ENCODE data around the gene PCDHGC4. TPM values are rescaled to one million over a fixed set of nuclear protein-coding genes. Genes with fewer than 3 reads are reported as not detected.

The PCDHGC4 gene
- total RNA-seq, 2 donors from 2014 or later: not detected

- Mint-ChIP-seq H3K27me3 (ENCODE audit: low read depth) (peaks cover 69% of the 10 kb centered on the region), H3K9me3 (no peaks in the 10 kb centered on the region), H3K4me3 (no peak overlapping the region), H3K4me1 (ENCODE audit: low read depth) (peaks cover 6% of the 10 kb centered on the region), H3K36me3 (ENCODE audit: insufficient read depth in 2 of 2) (peaks cover 2% of the 10 kb centered on the region in 2 donors), H3K27ac (no peak overlapping the region)
- no peak for DNase-seq
- no peak for ATAC-seq (replicated peaks in 1 of 2)
These were observed 928 bp upstream of the PCDHGC4 start for GRCh38 chr5:141483902-141484301.

GRCh38 chr5:141484310-141484640 is 555 bp upstream of the PCDHGC4 start:
- H3K4me1 Mint-ChIP-seq (ENCODE audit: low read depth): peaks cover 6% of the 10 kb centered on the region
- H3K36me3 Mint-ChIP-seq (ENCODE audit: insufficient read depth in 2 of 2): peaks cover 2% of the 10 kb centered on the region in 2 donors
- ATAC-seq (replicated peaks in 1 of 2): no peak
- peaks cover 72% of the 10 kb centered on the region for H3K27me3 Mint-ChIP-seq (ENCODE audit: low read depth)
- H3K9me3 Mint-ChIP-seq: no peaks in the 10 kb centered on the region
- H3K27ac Mint-ChIP-seq: no peak overlapping the region
- no peak for DNase-seq
- peak overlapping the region; percentile 11 to 69 for H3K4me3 Mint-ChIP-seq

GRCh38 chr5:141485321-141486055 is 658 bp downstream of the PCDHGC4 start:
- Mint-ChIP-seq H3K4me1 (ENCODE audit: low read depth) (peaks cover 6% of the 10 kb centered on the region), H3K36me3 (ENCODE audit: insufficient read depth in 2 of 2) (peaks cover 2% of the 10 kb centered on the region in 2 donors), H3K27ac (no peak overlapping the region), H3K4me3 (peak overlapping the region; percentile 11 to 69), H3K27me3 (ENCODE audit: low read depth) (peaks cover 76% of the 10 kb centered on the region), H3K9me3 (no peaks in the 10 kb centered on the region)
- ATAC-seq (replicated peaks in 1 of 2) (no peak), DNase-seq (no peak)

GRCh38 chr5:141486091-141486490 is 1.3 kb downstream of the PCDHGC4 start:
- DNase-seq (no peak), ATAC-seq (replicated peaks in 1 of 2) (no peak)
- Mint-ChIP-seq H3K4me3 (no peak overlapping the region), H3K27me3 (ENCODE audit: low read depth) (peaks cover 82% of the 10 kb centered on the region), H3K9me3 (no peaks in the 10 kb centered on the region), H3K36me3 (ENCODE audit: insufficient read depth in 2 of 2) (peaks cover 2 to 4% of the 10 kb centered on the region in 2 donors), H3K4me1 (ENCODE audit: low read depth) (peaks cover 6% of the 10 kb centered on the region), H3K27ac (no peak overlapping the region)

GRCh38 chr5:141487131-141487530 is 2.3 kb downstream of the PCDHGC4 start:
- no peak overlapping the region for H3K27ac Mint-ChIP-seq
- DNase-seq (no peak), ATAC-seq (replicated peaks in 1 of 2) (no peak)
- H3K36me3 Mint-ChIP-seq (ENCODE audit: insufficient read depth in 2 of 2): peaks cover 2 to 4% of the 10 kb centered on the region in 2 donors
- peaks cover 89% of the 10 kb centered on the region for H3K27me3 Mint-ChIP-seq (ENCODE audit: low read depth)
- H3K4me1 Mint-ChIP-seq (ENCODE audit: low read depth): peaks cover 8% of the 10 kb centered on the region
- no peak overlapping the region for H3K4me3 Mint-ChIP-seq
- H3K9me3 Mint-ChIP-seq: no peaks in the 10 kb centered on the region

GRCh38 chr5:141488591-141489561 is 4.0 kb downstream of the PCDHGC4 start, which contains the start of gene PCDHGC5:
Gene PCDHGC5, plus strand, starts transcription at chr5:141489081. Its CDS starts 160 bp downstream, at chr5:141489241.
- H3K27me3 Mint-ChIP-seq (ENCODE audit: low read depth): peaks cover 85% of the 10 kb centered on the region
- DNase-seq (no peak), ATAC-seq (replicated peaks in 1 of 2) (no peak)
- no peaks in the 10 kb centered on the region for H3K9me3 Mint-ChIP-seq
- H3K4me3 Mint-ChIP-seq: no peak within 1 kb of the TSS
- peaks cover 0 to 3% of the 10 kb centered on the region in 2 donors for H3K36me3 Mint-ChIP-seq (ENCODE audit: insufficient read depth in 2 of 2)
- H3K4me1 Mint-ChIP-seq (ENCODE audit: low read depth): peaks cover 13% of the 10 kb centered on the region
- no peak within 1 kb of the TSS for H3K27ac Mint-ChIP-seq

GRCh38 chr5:141489841-141490240 is 5.0 kb downstream of the PCDHGC4 start:
- H3K9me3 Mint-ChIP-seq: no peaks in the 10 kb centered on the region
- H3K27ac Mint-ChIP-seq: no peak overlapping the region
- no peak for ATAC-seq (replicated peaks in 1 of 2)
- H3K4me1 Mint-ChIP-seq (ENCODE audit: low read depth): peaks cover 7% of the 10 kb centered on the region
- no peak for DNase-seq
- no peak overlapping the region for H3K4me3 Mint-ChIP-seq
- peaks cover 85% of the 10 kb centered on the region for H3K27me3 Mint-ChIP-seq (ENCODE audit: low read depth)
- peaks cover 0 to 3% of the 10 kb centered on the region in 2 donors for H3K36me3 Mint-ChIP-seq (ENCODE audit: insufficient read depth in 2 of 2)

- no peak overlapping the region for H3K27ac Mint-ChIP-seq
- peaks cover 9% of the 10 kb centered on the region for H3K4me1 Mint-ChIP-seq (ENCODE audit: low read depth)
- no peaks in the 10 kb centered on the region for H3K9me3 Mint-ChIP-seq
These were observed 5.4 kb downstream of the PCDHGC4 start for GRCh38 chr5:141490271-141490670.

GRCh38 chr5:141490771-141491170 is 5.9 kb downstream of the PCDHGC4 start:
- H3K27ac Mint-ChIP-seq: no peak overlapping the region
- H3K36me3 Mint-ChIP-seq (ENCODE audit: insufficient read depth in 2 of 2): peaks cover 0 to 3% of the 10 kb centered on the region in 2 donors
- no peak overlapping the region for H3K4me3 Mint-ChIP-seq
- H3K9me3 Mint-ChIP-seq: no peaks in the 10 kb centered on the region
- peaks cover 85% of the 10 kb centered on the region for H3K27me3 Mint-ChIP-seq (ENCODE audit: low read depth)
- H3K4me1 Mint-ChIP-seq (ENCODE audit: low read depth): peaks cover 14% of the 10 kb centered on the region
- DNase-seq (no peak), ATAC-seq (replicated peaks in 1 of 2) (no peak)

More at GRCh38 chr5:141490271-141490670, 5.4 kb downstream of the PCDHGC4 start:
- Mint-ChIP-seq H3K4me3 (no peak overlapping the region), H3K27me3 (ENCODE audit: low read depth) (peaks cover 85% of the 10 kb centered on the region), H3K36me3 (ENCODE audit: insufficient read depth in 2 of 2) (peaks cover 0 to 3% of the 10 kb centered on the region in 2 donors)
- DNase-seq (no peak), ATAC-seq (replicated peaks in 1 of 2) (no peak)

GRCh38 chr5:141491323-141492167 is 6.7 kb downstream of the PCDHGC4 start:
- H3K4me1 Mint-ChIP-seq (ENCODE audit: low read depth): peaks cover 14% of the 10 kb centered on the region
- peaks cover 86% of the 10 kb centered on the region for H3K27me3 Mint-ChIP-seq (ENCODE audit: low read depth)
- no peak overlapping the region for H3K27ac Mint-ChIP-seq
- ATAC-seq (replicated peaks in 1 of 2) (no peak), DNase-seq (no peak)
- peaks cover 0 to 3% of the 10 kb centered on the region in 2 donors for H3K36me3 Mint-ChIP-seq (ENCODE audit: insufficient read depth in 2 of 2)
- H3K9me3 Mint-ChIP-seq: no peaks in the 10 kb centered on the region
- peak overlapping the region; percentile 68 to 74 for H3K4me3 Mint-ChIP-seq

GRCh38 chr5:141492168-141492885 is 7.5 kb downstream of the PCDHGC4 start:
- Mint-ChIP-seq H3K4me3 (peak overlapping the region; percentile 68 to 74), H3K4me1 (ENCODE audit: low read depth) (peaks cover 14% of the 10 kb centered on the region), H3K9me3 (no peaks in the 10 kb centered on the region), H3K27ac (no peak overlapping the region), H3K36me3 (ENCODE audit: insufficient read depth in 2 of 2) (peaks cover 0 to 3% of the 10 kb centered on the region in 2 donors), H3K27me3 (ENCODE audit: low read depth) (peaks cover 80% of the 10 kb centered on the region)
- peak; percentile 49 to 51 for ATAC-seq (replicated peaks in 1 of 2)
- peak; percentile 14 to 18 for DNase-seq
